ENCODE data around the gene PPP4C.
"Not testable (repeated sequence)": the region's sequence is repeated elsewhere in the genome, so short reads cannot be mapped to it uniquely, and the experiment has no call there.

Gene PPP4C

GRCh38 chr16:30119428-30119827 is 43.6 kb downstream of the PPP4C start:
- TF ChIP-seq CTCF (IDR thresholded peaks at IDR 0.05; ENCODE audit: control extremely low read depth, extremely low read depth, low read depth, missing control alignments): no peak
- POLR2A ChIA-PET: no interaction called here
- CTCF ChIA-PET: interaction anchor here (1.4 to 3.8 kb wide), 3 partner anchors 14 to 298 kb away, joined by 3 to 18 read pairs (median 3); partner anchors contain the start of gene TBX6
- no peak for DNase-seq (ENCODE audit: extremely low spot score)

GRCh38 chr16:30120340-30121105 is 44.7 kb downstream of the PPP4C start:
- ChIA-PET POLR2A (no interaction called here), CTCF (interaction anchor here (0.8 to 3.8 kb wide), 5 partner anchors 8 to 297 kb away, joined by 3 to 18 read pairs (median 3); partner anchors contain the start of genes CORO1A and TBX6)

GRCh38 chr16:30121741-30122571 is 46.2 kb downstream of the PPP4C start:
- POLR2A ChIA-PET: no interaction called here
- no peak for DNase-seq (ENCODE audit: extremely low spot score)
- TF ChIP-seq CTCF (IDR thresholded peaks at IDR 0.05; ENCODE audit: control extremely low read depth, extremely low read depth, low read depth, missing control alignments): no peak
- CTCF ChIA-PET: interaction anchor here (2.4 to 3.8 kb wide), 2 partner anchors 10 to 30 kb away, joined by 9 to 18 read pairs; partner anchors contain the start of gene TBX6

More at GRCh38 chr16:30120340-30121105, 44.7 kb downstream of the PPP4C start:
- TF ChIP-seq CTCF (IDR thresholded peaks at IDR 0.05; ENCODE audit: control extremely low read depth, extremely low read depth, low read depth, missing control alignments): no peak
- DNase-seq (ENCODE audit: extremely low spot score): no peak

GRCh38 chr16:30122604-30123160 is 46.9 kb downstream of the PPP4C start:
- no peak for TF ChIP-seq CTCF (IDR thresholded peaks at IDR 0.05; ENCODE audit: control extremely low read depth, extremely low read depth, low read depth, missing control alignments)
- no peak for DNase-seq (ENCODE audit: extremely low spot score)
- ChIA-PET CTCF (interaction anchor here (2.4 to 3.8 kb wide), 2 partner anchors 11 to 30 kb away, joined by 9 to 18 read pairs; partner anchors contain the start of gene TBX6), POLR2A (no interaction called here)

- no peak for DNase-seq (ENCODE audit: extremely low spot score)
- TF ChIP-seq CTCF (IDR thresholded peaks at IDR 0.05; ENCODE audit: control extremely low read depth, extremely low read depth, low read depth, missing control alignments): no peak
- POLR2A ChIA-PET: no interaction called here
- CTCF ChIA-PET: interaction anchor here (1.2 to 2.7 kb wide), 4 partner anchors 12 to 33 kb away, joined by 3 to 12 read pairs (median 6); partner anchors contain the start of gene TBX6
Measured at GRCh38 chr16:30124985-30125379, 49.2 kb downstream of the PPP4C start.

- CTCF ChIA-PET: interaction anchor here (1.6 to 2.7 kb wide), 3 partner anchors 9 to 33 kb away, joined by 4 to 12 read pairs (median 10); partner anchors contain the start of gene TBX6
- POLR2A ChIA-PET; DNase-seq (ENCODE audit: extremely low spot score): not testable (repeated sequence)
Measured at GRCh38 chr16:30125690-30126089, 49.9 kb downstream of the PPP4C start.
